Activated T-cell treated with anti-CD3 and anti-CD28 coated beads, Interleukin-2, amount 50 U/mL, for 4 hours (primary cell): Measurements from ENCODE around the gene HOXD11. TPM values are rescaled to one million over a fixed set of nuclear protein-coding genes. Genes with fewer than 3 reads are reported as not detected.
A peak's percentile ranks its signal among the peaks of the same experiment; 100 is the strongest.

Experiments
- ATAC-seq, 2 donors: fragments of 200-7000 bp; cut with Tn5 transposase; one replicate each; pipeline ENCODE4 v1.10.0; 2021
- DNase-seq: peaks from one replicate; pipeline ENCODE4 v3.0.0-alpha.2; 2020
- H3K27me3 Mint-ChIP-seq: one replicate; pipeline ENCODE4 v1.8.0; 2021; ENCODE audit warnings: low read depth, mixed read lengths
- H3K36me3 Mint-ChIP-seq: one replicate; pipeline ENCODE4 v1.8.0; 2022; ENCODE audit warnings: mixed read lengths; ENCODE audit not compliant: insufficient read depth
- H3K4me1 Mint-ChIP-seq: one replicate; pipeline ENCODE4 v1.8.0; 2021; ENCODE audit warnings: low read depth, mixed read lengths
- H3K4me3 Mint-ChIP-seq: one replicate; pipeline ENCODE4 v1.8.0; 2021; ENCODE audit warnings: mild to moderate bottlenecking, moderate library complexity, mixed read lengths
- H3K9me3 Mint-ChIP-seq: one replicate; pipeline ENCODE4 v1.8.0; 2021; ENCODE audit warnings: mixed read lengths
- total RNA-seq, 3 donors: library from RNA; stranded (reverse); gene quantifications; one replicate each; pipeline ENCODE4 v1.2.1, GENCODE V29; 2021

Gene HOXD11
- total RNA-seq: not detected

- H3K36me3 Mint-ChIP-seq: no peaks in the 10 kb centered on the region
- ATAC-seq (peak; percentile 25 to 36), DNase-seq (no peak)
- H3K4me3 Mint-ChIP-seq: peak within 1 kb of the TSS; percentile 54
- peaks cover 16% of the 10 kb centered on the region for H3K4me1 Mint-ChIP-seq
- H3K27me3 Mint-ChIP-seq: peaks cover 85% of the 10 kb centered on the region
- H3K9me3 Mint-ChIP-seq: peaks cover 4% of the 10 kb centered on the region
Observed at GRCh38 chr2:176106581-176107539, at the start of gene HOXD11. TSS of gene HOXD11 (plus strand) at chr2:176107280. CDS start at chr2:176107356, 76 bp downstream.

GRCh38 chr2:176063958-176064357 is 43.1 kb upstream of the HOXD11 start:
- peaks cover 56% of the 10 kb centered on the region for H3K27me3 Mint-ChIP-seq
- no peaks in the 10 kb centered on the region for H3K36me3 Mint-ChIP-seq
- ATAC-seq (peak; percentile 21 to 37), DNase-seq (no peak)
- H3K4me3 Mint-ChIP-seq: no peak overlapping the region
- peaks cover 7% of the 10 kb centered on the region for H3K4me1 Mint-ChIP-seq
- no peaks in the 10 kb centered on the region for H3K9me3 Mint-ChIP-seq

GRCh38 chr2:176066645-176067588 is 40.2 kb upstream of the HOXD11 start:
- H3K4me1 Mint-ChIP-seq: peaks cover 7% of the 10 kb centered on the region
- no peaks in the 10 kb centered on the region for H3K9me3 Mint-ChIP-seq
- H3K4me3 Mint-ChIP-seq: no peak overlapping the region
- DNase-seq: no peak
- no peaks in the 10 kb centered on the region for H3K36me3 Mint-ChIP-seq
- H3K27me3 Mint-ChIP-seq: peaks cover 75% of the 10 kb centered on the region
- no peak for ATAC-seq

- peaks cover 7% of the 10 kb centered on the region for H3K4me1 Mint-ChIP-seq
- no peaks in the 10 kb centered on the region for H3K9me3 Mint-ChIP-seq
- peaks cover 80% of the 10 kb centered on the region for H3K27me3 Mint-ChIP-seq
- H3K4me3 Mint-ChIP-seq: no peak overlapping the region
- ATAC-seq (no peak), DNase-seq (no peak)
- H3K36me3 Mint-ChIP-seq: no peaks in the 10 kb centered on the region
Observed at GRCh38 chr2:176067589-176068418, 39.3 kb upstream of the HOXD11 start.

GRCh38 chr2:176068419-176068832 is 38.7 kb upstream of the HOXD11 start:
- no peaks in the 10 kb centered on the region for H3K36me3 Mint-ChIP-seq
- H3K27me3 Mint-ChIP-seq: peaks cover 85% of the 10 kb centered on the region
- no peaks in the 10 kb centered on the region for H3K9me3 Mint-ChIP-seq
- DNase-seq (no peak), ATAC-seq (no peak)
- peaks cover 7% of the 10 kb centered on the region for H3K4me1 Mint-ChIP-seq
- no peak overlapping the region for H3K4me3 Mint-ChIP-seq

GRCh38 chr2:176071330-176072291 is 35.5 kb upstream of the HOXD11 start:
- DNase-seq: no peak
- H3K4me1 Mint-ChIP-seq: peaks cover 7% of the 10 kb centered on the region
- ATAC-seq: no peak
- H3K4me3 Mint-ChIP-seq: no peak overlapping the region
- peaks cover 90% of the 10 kb centered on the region for H3K27me3 Mint-ChIP-seq
- peaks cover 11% of the 10 kb centered on the region for H3K9me3 Mint-ChIP-seq
- H3K36me3 Mint-ChIP-seq: no peaks in the 10 kb centered on the region

GRCh38 chr2:176072292-176072669 is 34.8 kb upstream of the HOXD11 start:
- DNase-seq: no peak
- no peak for ATAC-seq
- peaks cover 91% of the 10 kb centered on the region for H3K27me3 Mint-ChIP-seq
- peaks cover 13% of the 10 kb centered on the region for H3K9me3 Mint-ChIP-seq
- no peaks in the 10 kb centered on the region for H3K36me3 Mint-ChIP-seq
- H3K4me1 Mint-ChIP-seq: peaks cover 6% of the 10 kb centered on the region
- no peak overlapping the region for H3K4me3 Mint-ChIP-seq

GRCh38 chr2:176072951-176073904 is 33.9 kb upstream of the HOXD11 start:
- H3K27me3 Mint-ChIP-seq: peaks cover 86% of the 10 kb centered on the region
- ATAC-seq: no peak
- no peaks in the 10 kb centered on the region for H3K36me3 Mint-ChIP-seq
- no peak for DNase-seq
- no peak overlapping the region for H3K4me3 Mint-ChIP-seq
- H3K4me1 Mint-ChIP-seq: peaks cover 2% of the 10 kb centered on the region
- peaks cover 14% of the 10 kb centered on the region for H3K9me3 Mint-ChIP-seq

- no peak for ATAC-seq
- Mint-ChIP-seq H3K4me3 (no peak overlapping the region), H3K36me3 (no peaks in the 10 kb centered on the region), H3K9me3 (peaks cover 21% of the 10 kb centered on the region), H3K4me1 (peaks cover 7% of the 10 kb centered on the region), H3K27me3 (peaks cover 83% of the 10 kb centered on the region)
- DNase-seq: no peak
Observed at GRCh38 chr2:176074919-176075425, 32.1 kb upstream of the HOXD11 start.

- no peaks in the 10 kb centered on the region for H3K36me3 Mint-ChIP-seq
- no peak for ATAC-seq
- DNase-seq: no peak
- peaks cover 78% of the 10 kb centered on the region for H3K27me3 Mint-ChIP-seq
- H3K4me1 Mint-ChIP-seq: peaks cover 7% of the 10 kb centered on the region
- no peak overlapping the region for H3K4me3 Mint-ChIP-seq
- H3K9me3 Mint-ChIP-seq: peaks cover 21% of the 10 kb centered on the region
Observed at GRCh38 chr2:176075481-176075880, 31.6 kb upstream of the HOXD11 start.

GRCh38 chr2:176076063-176076462 is 31.0 kb upstream of the HOXD11 start:
- DNase-seq (no peak), ATAC-seq (no peak)
- peaks cover 77% of the 10 kb centered on the region for H3K27me3 Mint-ChIP-seq
- H3K4me3 Mint-ChIP-seq: no peak overlapping the region
- H3K9me3 Mint-ChIP-seq: peaks cover 21% of the 10 kb centered on the region
- H3K36me3 Mint-ChIP-seq: no peaks in the 10 kb centered on the region
- H3K4me1 Mint-ChIP-seq: peaks cover 7% of the 10 kb centered on the region

- ATAC-seq (no peak), DNase-seq (no peak)
- Mint-ChIP-seq H3K4me3 (no peak overlapping the region), H3K36me3 (no peaks in the 10 kb centered on the region), H3K27me3 (peaks cover 77% of the 10 kb centered on the region), H3K9me3 (peaks cover 21% of the 10 kb centered on the region), H3K4me1 (peaks cover 7% of the 10 kb centered on the region)
Observed at GRCh38 chr2:176076796-176077195, 30.3 kb upstream of the HOXD11 start.
